GM12878 (cell line): ENCODE data around the gene ZNF576. TPM values are rescaled to one million over a fixed set of nuclear protein-coding genes. Genes with fewer than 3 reads are reported as not detected.
"Not testable (repeated sequence)": the region's sequence is repeated elsewhere in the genome, so short reads cannot be mapped to it uniquely, and the experiment has no call there.

Experiments used
- ATAC-seq: fragments of 200-7000 bp; cut with Tn5 transposase; 3 replicates; pipeline ENCODE4 v1.9.1; 2020; ENCODE audit warnings: mild to moderate bottlenecking, moderate library complexity
- BruUV-seq: library from RNA; stranded (reverse); fragments of 400-500 nt; replicated peaks from 2 replicates; lab custom pipeline; 2021; lab: Mats Ljungman, UMichigan
- CTCF ChIA-PET: fragments of 300-600 bp; sonication (Branson Sonifier 250); formaldehyde crosslinking; extraction: SDS; loops from one replicate; lab custom pipeline; 2021; ENCODE audit warnings: inconsistent platforms; lab: Yijun Ruan, JAX
- POLR2A ChIA-PET: fragments of 350-600 bp; formaldehyde crosslinking; extraction: SDS; loops from one replicate; lab custom pipeline; 2021; ENCODE audit warnings: inconsistent platforms; lab: Charles Lee
- RAD21 ChIA-PET: fragments of 300-600 bp; sonication (Branson Sonifier 250); formaldehyde crosslinking; loops from one replicate; lab custom pipeline; 2023; ENCODE audit warnings: antibody characterized with exemption; ENCODE audit not compliant: unreplicated experiment; lab: Charles Lee
- SMC1A ChIA-PET: fragments of 300-600 bp; sonication (Branson Sonifier 250); formaldehyde crosslinking; loops from one replicate; lab custom pipeline; 2023; ENCODE audit not compliant: unreplicated experiment, uncharacterized antibody; lab: Charles Lee
- DNase-seq: peaks from one replicate; pipeline ENCODE4 v3.0.0-alpha.2; 2011; ENCODE audit warnings: low read depth, low spot score
- FAIRE-seq: peaks from 3 replicates; lab custom pipeline; 2011; peaks lifted over from hg19 to GRCh38; lab: Jason Lieb, UNC
- H2AFZ ChIP-seq: 2 replicates; pipeline ENCODE4 v1.6.0; 2011; ENCODE audit warnings: low read depth, low read length, control low read depth; ENCODE audit not compliant: control insufficient read depth
- H3K27ac ChIP-seq: 2 replicates; pipeline ENCODE4 v1.5.1; 2011; ENCODE audit warnings: control low read depth; ENCODE audit not compliant: control insufficient read depth, insufficient read depth
- H3K27me3 ChIP-seq, 2 experiments: replicated peaks in 1 of 2; 2 replicates each; pipeline versions ENCODE4 v1.6.0 to v1.6.1; 2011; ENCODE audit warnings: low read length in 1 of 2; ENCODE audit not compliant: control insufficient read depth in 2 of 2, insufficient read depth in 2 of 2
- H3K36me3 ChIP-seq, 2 experiments: 2 replicates each; pipeline ENCODE4 v1.5.1; 2011; ENCODE audit warnings: low read length in 1 of 2; ENCODE audit not compliant: control insufficient read depth in 2 of 2, insufficient read depth in 2 of 2
- H3K4me1 ChIP-seq: 2 replicates; pipeline ENCODE4 v1.6.1; 2011; ENCODE audit warnings: mild to moderate bottlenecking, low read length, moderate library complexity, mixed read lengths; ENCODE audit not compliant: control insufficient read depth, insufficient read depth
- H3K4me2 ChIP-seq: 2 replicates; pipeline ENCODE4 v1.6.0; 2011; ENCODE audit warnings: control low read depth; ENCODE audit not compliant: control insufficient read depth, insufficient read depth
- H3K4me3 ChIP-seq: fragments of 200-600 bp; sonication (generic); 2 replicates; pipeline ENCODE4 v1.5.1; 2016
- H3K79me2 ChIP-seq: 2 replicates; pipeline ENCODE4 v1.6.0; 2011; ENCODE audit warnings: low read length; ENCODE audit not compliant: control insufficient read depth, insufficient read depth
- H3K9ac ChIP-seq: 2 replicates; pipeline ENCODE4 v1.8.0; 2011; ENCODE audit warnings: low read length, control low read depth, mixed read lengths; ENCODE audit not compliant: control insufficient read depth, insufficient read depth
- H3K9me3 ChIP-seq: replicated peaks from 3 replicates; pipeline ENCODE4 v1.5.1; 2011; ENCODE audit warnings: mild to moderate bottlenecking, low read length; ENCODE audit not compliant: control insufficient read depth, insufficient read depth
- H4K20me1 ChIP-seq: 2 replicates; pipeline ENCODE4 v1.6.0; 2011; ENCODE audit not compliant: control insufficient read depth, insufficient read depth
- BCL11A ChIP-seq: IDR thresholded peaks from 2 replicates; pipeline ENCODE4 v1.6.1; 2011; ENCODE audit warnings: low read depth, low read length
- MYC ChIP-seq: IDR thresholded peaks from 2 replicates; pipeline ENCODE4 v1.6.1; 2011; ENCODE audit warnings: mild to moderate bottlenecking, low read length, moderate library complexity, inconsistent platforms; ENCODE audit not compliant: insufficient read depth, insufficient replicate concordance, insufficient read length, severe bottlenecking
- TBL1XR1 ChIP-seq: IDR thresholded peaks from 2 replicates; pipeline ENCODE4 v1.6.1; 2012; ENCODE audit warnings: low read depth, low read length, improper control_type of control experiment
- WGBS: methylation state at CpG from one replicate; pipeline ENCODE4 v1.1.6; 2016; ENCODE audit warnings: low lambda C conversion rate; ENCODE audit not compliant: insufficient replicate concordance, insufficient coverage; ENCODE audit errors: missing lambda C conversion rate; 5-methylcytosine and 5-hydroxymethylcytosine counted together
- in situ Hi-C: fragments of 300-500 bp; cut with MboI; formaldehyde crosslinking; loops from 9 replicates; pipeline ENCODE4 v1.14.3; 2018; ENCODE audit warnings: mixed read lengths
- intact Hi-C: fragments of 100-400 bp; cut with micrococcal nuclease; formaldehyde crosslinking; loops from one replicate; pipeline ENCODE4 v1.14.2; 2022; ENCODE audit not compliant: unreplicated experiment
- polyA plus RNA-seq, 11 experiments: library from polyadenylated mRNA; depleted of rRNA in 4 of 11; unstranded in 6 of 11; stranded (reverse) in 5 of 11; fragments of >200 nt; fragmentation: Nextera tagmentation in 4 of 11; fragmentation: Illumina TruSeq in 1 of 11; extraction: Ambion mirVana in 4 of 11; extraction: Trizol in 1 of 11; gene quantifications; 1 replicate in 1 of 11; 2 replicates in 10 of 11; pipeline versions ENCODE4 v1.2.1 to v1.2.3, GENCODE V29; 2011 to 2016; ENCODE audit warnings: inconsistent platforms in 2 of 11, missing spikeins in 2 of 11, low read depth in 1 of 11
- total RNA-seq, 4 experiments: library from RNA; depleted of rRNA in 3 of 4; stranded (reverse); fragments of >200 nt in 3 of 4; fragmentation: Illumina TruSeq in 1 of 4; extraction: Trizol in 1 of 4; gene quantifications; 2 replicates each; pipeline versions ENCODE4 v1.2.1 to v1.2.3, GENCODE V29; 2013 to 2021
- TF ChIP-seq, protein P1 (sequence below): IDR thresholded peaks from 2 replicates; pipeline ENCODE4 v1.6.1; 2011; ENCODE audit warnings: mild to moderate bottlenecking, low read depth, low read length, moderate library complexity; ENCODE audit not compliant: insufficient replicate concordance
- TF ChIP-seq, protein P2 (sequence below): fragments of 450-650 bp; formaldehyde crosslinking; IDR thresholded peaks from 2 replicates; pipeline ENCODE4 v1.5.0; 2022; ENCODE audit warnings: mild to moderate bottlenecking, missing genetic modification characterization
- TF ChIP-seq, protein P3 (sequence below): IDR thresholded peaks from 2 replicates; pipeline ENCODE4 v1.6.1; 2011; ENCODE audit warnings: borderline replicate concordance, low read depth, mild to moderate bottlenecking, moderate library complexity, mixed read lengths, low read length; ENCODE audit not compliant: insufficient read depth; ENCODE audit errors: extremely low read length
- TF ChIP-seq, protein P4 (sequence below): fragments of 150-350 bp; IDR thresholded peaks from 2 replicates; pipeline ENCODE4 v1.6.1; 2014; ENCODE audit warnings: mild to moderate bottlenecking, low read depth, low read length

ZNF576 gene
- total and polyA plus RNA-seq, 10 of the 15 experiments (the other 5 are each of a cell fraction or from before 2014, with no cell fraction given) = 7.4 to 29.8 (median 14.3) TPM

DNA sequence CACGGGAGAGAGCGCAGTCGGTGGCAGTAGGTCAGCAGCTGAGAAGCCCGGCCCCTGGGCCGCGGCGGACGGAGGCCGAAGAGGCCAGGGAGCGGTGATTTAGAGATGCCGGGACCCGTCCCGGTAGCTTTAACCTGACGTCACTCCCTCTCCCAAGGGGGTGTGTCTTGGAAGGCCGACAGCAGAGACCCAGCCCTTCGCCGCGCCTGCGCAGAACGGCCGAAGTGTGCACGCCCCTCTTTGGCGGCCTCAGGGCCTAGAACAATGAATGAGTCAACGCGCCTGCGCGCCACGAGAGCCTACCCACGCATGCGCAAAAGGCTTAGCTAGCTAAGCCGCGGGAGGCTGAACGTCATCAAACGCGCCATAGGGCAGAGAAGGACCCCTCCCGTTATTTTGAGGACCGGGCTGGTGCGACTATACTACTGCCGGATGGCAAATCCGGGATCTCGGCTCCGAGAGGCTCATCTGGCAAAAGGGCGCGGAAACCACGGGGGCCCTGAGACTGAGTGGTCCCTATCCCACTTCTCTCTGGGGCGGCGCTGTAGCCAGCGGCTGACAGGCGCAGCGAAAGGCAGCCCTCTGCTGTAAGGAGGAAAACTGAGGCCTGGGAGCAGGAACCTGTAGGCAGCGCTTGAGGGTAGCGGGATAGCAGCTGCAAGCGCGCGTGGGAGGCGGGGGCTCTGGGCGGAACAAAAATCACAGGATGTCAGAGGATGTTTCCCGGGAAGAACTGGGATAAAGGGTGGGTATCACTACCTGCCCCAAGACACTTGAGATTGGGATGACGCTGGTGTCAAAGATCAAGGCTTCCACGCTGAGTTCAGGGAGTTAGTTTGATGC lies at the start of gene ZNF576, which contains the start of gene IRGQ (continued):
- TF ChIP-seq, protein P1, sequence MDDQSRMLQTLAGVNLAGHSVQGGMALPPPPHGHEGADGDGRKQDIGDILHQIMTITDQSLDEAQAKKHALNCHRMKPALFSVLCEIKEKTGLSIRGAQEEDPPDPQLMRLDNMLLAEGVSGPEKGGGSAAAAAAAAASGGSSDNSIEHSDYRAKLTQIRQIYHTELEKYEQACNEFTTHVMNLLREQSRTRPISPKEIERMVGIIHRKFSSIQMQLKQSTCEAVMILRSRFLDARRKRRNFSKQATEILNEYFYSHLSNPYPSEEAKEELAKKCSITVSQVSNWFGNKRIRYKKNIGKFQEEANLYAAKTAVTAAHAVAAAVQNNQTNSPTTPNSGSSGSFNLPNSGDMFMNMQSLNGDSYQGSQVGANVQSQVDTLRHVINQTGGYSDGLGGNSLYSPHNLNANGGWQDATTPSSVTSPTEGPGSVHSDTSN = no peak
- TF ChIP-seq, protein P2, sequence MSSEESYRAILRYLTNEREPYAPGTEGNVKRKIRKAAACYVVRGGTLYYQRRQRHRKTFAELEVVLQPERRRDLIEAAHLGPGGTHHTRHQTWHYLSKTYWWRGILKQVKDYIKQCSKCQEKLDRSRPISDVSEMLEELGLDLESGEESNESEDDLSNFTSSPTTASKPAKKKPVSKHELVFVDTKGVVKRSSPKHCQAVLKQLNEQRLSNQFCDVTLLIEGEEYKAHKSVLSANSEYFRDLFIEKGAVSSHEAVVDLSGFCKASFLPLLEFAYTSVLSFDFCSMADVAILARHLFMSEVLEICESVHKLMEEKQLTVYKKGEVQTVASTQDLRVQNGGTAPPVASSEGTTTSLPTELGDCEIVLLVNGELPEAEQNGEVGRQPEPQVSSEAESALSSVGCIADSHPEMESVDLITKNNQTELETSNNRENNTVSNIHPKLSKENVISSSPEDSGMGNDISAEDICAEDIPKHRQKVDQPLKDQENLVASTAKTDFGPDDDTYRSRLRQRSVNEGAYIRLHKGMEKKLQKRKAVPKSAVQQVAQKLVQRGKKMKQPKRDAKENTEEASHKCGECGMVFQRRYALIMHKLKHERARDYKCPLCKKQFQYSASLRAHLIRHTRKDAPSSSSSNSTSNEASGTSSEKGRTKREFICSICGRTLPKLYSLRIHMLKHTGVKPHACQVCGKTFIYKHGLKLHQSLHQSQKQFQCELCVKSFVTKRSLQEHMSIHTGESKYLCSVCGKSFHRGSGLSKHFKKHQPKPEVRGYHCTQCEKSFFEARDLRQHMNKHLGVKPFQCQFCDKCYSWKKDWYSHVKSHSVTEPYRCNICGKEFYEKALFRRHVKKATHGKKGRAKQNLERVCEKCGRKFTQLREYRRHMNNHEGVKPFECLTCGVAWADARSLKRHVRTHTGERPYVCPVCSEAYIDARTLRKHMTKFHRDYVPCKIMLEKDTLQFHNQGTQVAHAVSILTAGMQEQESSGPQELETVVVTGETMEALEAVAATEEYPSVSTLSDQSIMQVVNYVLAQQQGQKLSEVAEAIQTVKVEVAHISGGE (CRISPR knock-in tag) = no peak
- TF ChIP-seq, protein P3, sequence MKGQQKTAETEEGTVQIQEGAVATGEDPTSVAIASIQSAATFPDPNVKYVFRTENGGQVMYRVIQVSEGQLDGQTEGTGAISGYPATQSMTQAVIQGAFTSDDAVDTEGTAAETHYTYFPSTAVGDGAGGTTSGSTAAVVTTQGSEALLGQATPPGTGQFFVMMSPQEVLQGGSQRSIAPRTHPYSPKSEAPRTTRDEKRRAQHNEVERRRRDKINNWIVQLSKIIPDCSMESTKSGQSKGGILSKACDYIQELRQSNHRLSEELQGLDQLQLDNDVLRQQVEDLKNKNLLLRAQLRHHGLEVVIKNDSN = no peak
- TF ChIP-seq TBL1XR1 = no peak
- no peak for TF ChIP-seq BCL11A
- TF ChIP-seq, protein P4, sequence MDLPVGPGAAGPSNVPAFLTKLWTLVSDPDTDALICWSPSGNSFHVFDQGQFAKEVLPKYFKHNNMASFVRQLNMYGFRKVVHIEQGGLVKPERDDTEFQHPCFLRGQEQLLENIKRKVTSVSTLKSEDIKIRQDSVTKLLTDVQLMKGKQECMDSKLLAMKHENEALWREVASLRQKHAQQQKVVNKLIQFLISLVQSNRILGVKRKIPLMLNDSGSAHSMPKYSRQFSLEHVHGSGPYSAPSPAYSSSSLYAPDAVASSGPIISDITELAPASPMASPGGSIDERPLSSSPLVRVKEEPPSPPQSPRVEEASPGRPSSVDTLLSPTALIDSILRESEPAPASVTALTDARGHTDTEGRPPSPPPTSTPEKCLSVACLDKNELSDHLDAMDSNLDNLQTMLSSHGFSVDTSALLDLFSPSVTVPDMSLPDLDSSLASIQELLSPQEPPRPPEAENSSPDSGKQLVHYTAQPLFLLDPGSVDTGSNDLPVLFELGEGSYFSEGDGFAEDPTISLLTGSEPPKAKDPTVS = peak; percentile 70
- peak; percentile 92 for TF ChIP-seq MYC
- TF ChIP-seq, all 136 proteins: peak for 60

DNA sequence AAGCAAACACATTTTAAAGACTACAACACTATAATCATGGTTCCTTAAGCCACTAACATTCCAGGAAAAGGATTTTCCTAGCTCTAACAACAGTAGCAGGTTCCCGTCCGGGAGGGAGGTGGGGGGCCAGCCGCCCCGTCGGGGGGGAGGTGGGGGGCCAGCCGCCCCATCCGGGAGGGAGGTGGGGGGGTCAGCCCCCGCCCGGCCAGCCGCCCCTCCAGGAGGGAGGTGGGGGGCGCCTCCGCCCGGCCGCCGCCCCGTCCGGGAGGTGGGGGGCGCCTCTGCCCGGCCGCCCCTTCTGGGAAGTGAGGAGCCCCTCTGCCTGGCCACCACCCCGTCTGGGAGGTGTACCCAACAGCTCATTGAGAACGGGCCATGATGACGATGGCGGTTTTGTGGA lies 48.5 kb upstream of the ZNF576 start:
- H3K79me2 ChIP-seq, H3K4me3 ChIP-seq, H3K27ac ChIP-seq, intact Hi-C loops, H3K27me3 ChIP-seq, H4K20me1 ChIP-seq, SMC1A ChIA-PET, H3K9ac ChIP-seq, H3K4me1 ChIP-seq, H3K9me3 ChIP-seq, BruUV-seq, CTCF ChIA-PET, DNase-seq, in situ Hi-C loops, H2AFZ ChIP-seq, H3K4me2 ChIP-seq, RAD21 ChIA-PET, FAIRE-seq, ATAC-seq: not testable (repeated sequence)
- POLR2A ChIA-PET = interaction anchor here (0.6 kb wide), 1 partner anchor 115 kb away, joined by 3 read pairs; no protein-coding TSS in a partner anchor
- no CpG with 5 or more reads among the region's 24 CpGs for WGBS
- peaks cover 12 to 17% of the 10 kb centered on the region in 2 experiments for H3K36me3 ChIP-seq
